HTERT RPE-1 (cell line): Measurements from ENCODE around the gene LHFPL3.

Experiments used
- in situ Hi-C: fragments of 300-500 bp; cut with MboI; formaldehyde crosslinking; loops from 4 replicates; pipeline ENCODE4 v1.14.3; 2020; ENCODE audit warnings: low sequenced_read_pairs

LHFPL3 gene

GRCh38 chr7:104791080-104791479 is 462.7 kb downstream of the LHFPL3 start:
- in situ Hi-C loops = no loop called here

- in situ Hi-C loops = no loop called here
Observed at GRCh38 chr7:104793066-104793465, 464.7 kb downstream of the LHFPL3 start.

- in situ Hi-C loops = no loop called here
Observed at GRCh38 chr7:104794154-104794553, 465.8 kb downstream of the LHFPL3 start.

DNA sequence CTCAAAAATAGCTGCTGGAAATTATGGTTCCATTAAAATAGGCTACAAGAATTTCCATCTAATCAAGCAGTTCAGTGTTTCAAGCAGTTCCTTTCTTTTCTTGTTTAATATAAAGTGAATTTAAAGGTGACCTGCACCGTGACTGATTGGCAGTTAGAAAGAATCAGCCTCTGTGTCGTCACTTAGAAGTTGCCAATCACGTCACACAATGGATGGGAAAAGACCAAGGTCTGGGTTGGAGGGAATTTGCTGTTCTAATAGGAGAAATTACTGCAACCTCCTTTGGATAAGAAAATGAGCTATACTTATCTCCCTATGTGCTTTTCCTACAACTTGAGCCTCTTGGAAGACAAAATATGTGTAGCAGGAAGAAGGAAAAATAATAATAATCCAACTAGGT is 466.2 kb downstream of the LHFPL3 start:
- in situ Hi-C loops = no loop called here

GRCh38 chr7:104795086-104795485 is 466.7 kb downstream of the LHFPL3 start:
- in situ Hi-C loops = no loop called here

GRCh38 chr7:104795616-104796398 is 467.4 kb downstream of the LHFPL3 start:
- in situ Hi-C loops = no loop called here

- in situ Hi-C loops = no loop called here
Observed at GRCh38 chr7:104800307-104800706, 471.9 kb downstream of the LHFPL3 start.

DNA sequence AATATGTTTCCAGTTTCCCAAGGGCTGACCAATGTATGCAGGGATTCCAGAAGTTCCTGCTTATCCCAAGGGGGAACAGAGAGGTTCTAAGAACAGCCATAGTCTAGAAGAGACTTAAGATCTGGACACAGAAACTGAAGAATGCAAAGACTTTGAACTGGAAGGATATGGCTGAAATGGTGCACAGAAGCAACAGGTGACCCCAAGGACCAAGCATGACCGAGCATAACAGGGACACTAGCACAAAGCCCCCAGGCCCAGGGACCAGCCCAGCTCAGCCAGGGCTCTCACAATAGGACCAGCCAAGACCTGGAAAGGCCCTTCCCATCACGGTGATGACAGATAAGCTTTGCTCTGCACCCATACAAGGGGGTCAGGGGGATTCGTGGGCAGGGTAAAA is 472.6 kb downstream of the LHFPL3 start:
- in situ Hi-C loops = no loop called here

- in situ Hi-C loops = no loop called here
Observed at GRCh38 chr7:104803931-104804330, 475.5 kb downstream of the LHFPL3 start.

- in situ Hi-C loops = no loop called here
Observed at GRCh38 chr7:104804696-104805095, 476.3 kb downstream of the LHFPL3 start.

DNA sequence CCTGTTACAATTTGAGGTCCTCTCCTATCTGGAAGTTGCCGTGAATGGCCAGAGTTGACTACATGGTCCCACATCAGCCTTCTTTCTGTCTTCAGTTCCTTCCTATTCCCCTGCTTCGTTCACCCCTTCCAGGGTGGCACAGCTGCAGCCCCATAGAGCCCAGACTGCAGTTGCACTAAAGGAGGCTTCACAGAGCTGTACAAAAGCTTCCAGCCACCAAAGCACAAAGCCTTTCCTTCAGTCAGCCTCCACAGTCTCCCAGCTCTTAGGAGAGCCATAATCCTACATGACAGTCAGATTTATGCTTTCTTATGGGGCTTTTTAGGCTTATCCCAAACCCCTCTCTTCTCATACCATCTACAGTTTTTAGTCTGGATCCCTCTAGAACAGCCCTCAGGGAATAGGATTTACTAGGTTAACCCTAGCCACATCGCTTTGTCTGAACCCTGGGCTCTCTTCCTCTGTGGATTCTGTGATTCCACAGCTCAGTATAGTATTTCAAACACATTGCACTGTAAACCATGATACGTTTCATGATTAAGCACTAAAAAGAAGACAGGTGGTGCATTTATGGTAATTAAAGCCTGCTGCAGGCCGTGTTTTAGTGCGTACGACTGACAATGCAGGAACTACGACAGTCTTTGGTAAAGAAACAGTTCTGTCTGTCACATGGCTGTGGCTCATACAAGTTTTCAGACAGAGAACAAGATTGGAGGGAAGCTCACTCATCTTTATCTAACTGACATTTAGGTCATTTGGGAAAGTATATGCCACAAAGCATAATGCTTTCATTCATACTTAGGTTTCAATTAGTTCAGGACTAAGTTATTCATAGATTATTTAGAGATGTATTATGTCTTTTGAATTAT is 477.3 kb downstream of the LHFPL3 start:
- in situ Hi-C loops = no loop called here

DNA sequence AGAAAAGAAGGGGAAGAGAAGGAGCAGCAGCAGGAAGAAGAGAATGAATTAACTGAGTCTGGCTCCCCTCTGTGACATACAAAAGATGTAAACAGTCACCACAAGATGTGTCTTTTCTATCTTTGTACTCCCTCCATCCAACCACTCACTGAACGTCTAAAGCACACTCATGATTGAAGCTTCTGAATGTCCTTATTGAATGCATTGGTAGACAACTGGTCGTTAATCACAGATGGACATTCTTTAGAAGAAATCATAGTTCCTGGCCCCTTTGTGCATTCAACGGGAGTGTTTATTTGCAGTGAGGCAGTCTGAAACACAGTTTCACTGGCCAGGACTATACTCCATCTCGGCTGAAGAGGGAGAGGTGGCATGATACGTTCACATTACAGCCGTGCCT is 479.3 kb downstream of the LHFPL3 start:
- in situ Hi-C loops = no loop called here

GRCh38 chr7:104809906-104810305 is 481.5 kb downstream of the LHFPL3 start:
- in situ Hi-C loops = no loop called here

DNA sequence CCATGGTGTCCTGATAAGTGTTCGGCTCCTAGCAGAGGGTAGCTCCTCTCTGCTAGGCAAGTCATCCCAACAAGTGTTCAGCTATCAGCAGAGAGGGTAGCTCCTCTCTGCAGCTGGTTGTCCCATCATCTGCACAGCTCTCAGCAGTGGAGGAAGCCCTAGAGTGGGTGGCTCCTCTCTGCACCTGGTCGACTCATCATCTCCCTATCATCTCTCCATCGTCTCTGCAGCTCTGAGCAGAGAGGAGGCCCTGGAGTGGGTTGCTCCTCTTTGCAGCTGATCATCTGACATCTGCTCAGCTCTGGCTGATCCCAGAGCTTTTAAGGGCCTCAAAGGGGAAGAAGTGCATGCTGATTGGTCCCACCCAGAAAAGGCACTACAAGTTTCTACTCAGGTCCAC is 485.7 kb downstream of the LHFPL3 start:
- in situ Hi-C loops = no loop called here

- in situ Hi-C loops = no loop called here
Observed at GRCh38 chr7:104814671-104815400, 486.4 kb downstream of the LHFPL3 start.

- in situ Hi-C loops = no loop called here
Observed at GRCh38 chr7:104816537-104816936, 488.1 kb downstream of the LHFPL3 start.

GRCh38 chr7:104818961-104819880 is 490.8 kb downstream of the LHFPL3 start:
- in situ Hi-C loops = no loop called here

GRCh38 chr7:104820836-104821535 is 492.6 kb downstream of the LHFPL3 start:
- in situ Hi-C loops = no loop called here

- in situ Hi-C loops = no loop called here
Observed at GRCh38 chr7:104823177-104823576, 494.8 kb downstream of the LHFPL3 start.

DNA sequence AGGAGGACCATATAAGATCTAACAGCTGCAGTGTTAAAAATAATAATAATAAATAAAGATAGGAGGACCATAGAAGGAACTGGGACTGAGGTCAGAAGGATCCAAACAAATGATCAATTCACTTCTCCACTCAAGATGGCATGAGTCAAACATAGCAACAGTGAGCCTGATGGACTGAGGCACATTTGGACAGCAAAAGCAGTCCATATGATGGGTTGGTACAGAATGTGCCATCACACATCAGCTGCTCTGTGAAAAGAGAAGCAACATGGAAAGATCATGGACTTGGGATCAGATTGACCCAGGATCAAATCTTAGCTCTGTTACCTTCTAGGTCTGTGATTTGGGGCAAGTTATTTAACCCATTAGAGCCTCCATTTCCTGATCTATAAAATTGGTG is 496.7 kb downstream of the LHFPL3 start:
- in situ Hi-C loops = no loop called here
